GM23248 (cell line): Measurements from ENCODE around the gene TMPRSS3.

ENCODE experiments used
- EZH2 ChIP-seq: fragments of 200-600 bp; sonication (generic); IDR thresholded peaks from 2 replicates; pipeline ENCODE4 v1.6.1; 2018; ENCODE audit warnings: antibody characterized with exemption, mild to moderate bottlenecking; ENCODE audit not compliant: insufficient read depth, poor library complexity, severe bottlenecking
- EZH2phosphoT487 ChIP-seq: fragments of 200-600 bp; sonication (generic); IDR thresholded peaks from 2 replicates; pipeline ENCODE4 v1.6.1; 2018; ENCODE audit warnings: antibody characterized with exemption, moderate library complexity, mild to moderate bottlenecking, low read depth; ENCODE audit not compliant: insufficient read depth

- TF ChIP-seq EZH2 (no peak), EZH2phosphoT487 (no peak)
Measured at GRCh38 chr21:42343963-42344510, 51.8 kb downstream of the TMPRSS3 start.
